GM12872 (cell line): ENCODE measurements around the gene SLC25A11.

Experiments used
- CTCF ChIP-seq: IDR thresholded peaks from 3 replicates; pipeline ENCODE4 v1.5.1; 2011; ENCODE audit warnings: low read depth, mild to moderate bottlenecking, low read length, moderate library complexity; ENCODE audit not compliant: insufficient read depth

SLC25A11 gene

GRCh38 chr17:4920351-4921048, 19.3 kb downstream of the SLC25A11 start:
- no peak for TF ChIP-seq CTCF

- no peak for TF ChIP-seq CTCF
Measured at GRCh38 chr17:4919511-4920047, 20.3 kb downstream of the SLC25A11 start.

- TF ChIP-seq CTCF, result no peak
Measured at GRCh38 chr17:4913994-4914393, 25.9 kb downstream of the SLC25A11 start.

GRCh38 chr17:4908711-4909496, 30.9 kb downstream of the SLC25A11 start:
- peak; percentile 83 for TF ChIP-seq CTCF

- TF ChIP-seq CTCF, result no peak
Measured at GRCh38 chr17:4908301-4908700, 31.5 kb downstream of the SLC25A11 start.

GRCh38 chr17:4903051-4903818, 36.6 kb downstream of the SLC25A11 start, which contains the start of gene CHRNE:
Gene CHRNE, minus strand, starts transcription at chr17:4903098. Its CDS starts 35 bp downstream, at chr17:4903063.
- peak; percentile 91 for TF ChIP-seq CTCF

- TF ChIP-seq CTCF, result no peak
Measured at GRCh38 chr17:4902540-4902939, 37.3 kb downstream of the SLC25A11 start.
